ACC112 (cell line): ENCODE results near the gene PTX4.

Experiments used
- H2AFZ ChIP-seq: fragments of 200-600 bp; sonication (generic); one replicate; pipeline ENCODE4 v1.6.0; 2017; ENCODE audit warnings: antibody characterized with exemption, low read length; ENCODE audit not compliant: unreplicated experiment
- H3K27ac ChIP-seq: fragments of 200-600 bp; sonication (generic); 2 replicates; pipeline ENCODE4 v1.5.1; 2014; ENCODE audit warnings: low read depth, mild to moderate bottlenecking, antibody characterized with exemption, low read length, moderate library complexity
- H3K27me3 ChIP-seq: fragments of 200-600 bp; sonication (generic); 2 replicates; pipeline ENCODE4 v1.6.1; 2014; ENCODE audit warnings: mild to moderate bottlenecking, antibody characterized with exemption, low read length, moderate library complexity, mixed read lengths; ENCODE audit not compliant: insufficient read depth
- H3K36me3 ChIP-seq: fragments of 200-600 bp; sonication (generic); 2 replicates; pipeline ENCODE4 v1.6.1; 2016; ENCODE audit warnings: mild to moderate bottlenecking, antibody characterized with exemption, low read length, moderate library complexity, mixed read lengths; ENCODE audit not compliant: insufficient read depth
- H3K4me1 ChIP-seq: fragments of 200-600 bp; sonication (generic); one replicate; pipeline ENCODE4 v1.6.1; 2016; ENCODE audit warnings: low read length, mixed read lengths; ENCODE audit not compliant: insufficient read depth, unreplicated experiment, control insufficient read depth
- H3K4me3 ChIP-seq: fragments of 200-600 bp; sonication (generic); 2 replicates; pipeline ENCODE4 v1.5.1; 2014; ENCODE audit warnings: mild to moderate bottlenecking, low read depth, low read length
- H3K79me2 ChIP-seq: fragments of 200-600 bp; sonication (generic); one replicate; pipeline ENCODE4 v1.6.0; 2016; ENCODE audit warnings: low read length; ENCODE audit not compliant: control insufficient read depth, unreplicated experiment, insufficient read depth

Gene PTX4

DNA sequence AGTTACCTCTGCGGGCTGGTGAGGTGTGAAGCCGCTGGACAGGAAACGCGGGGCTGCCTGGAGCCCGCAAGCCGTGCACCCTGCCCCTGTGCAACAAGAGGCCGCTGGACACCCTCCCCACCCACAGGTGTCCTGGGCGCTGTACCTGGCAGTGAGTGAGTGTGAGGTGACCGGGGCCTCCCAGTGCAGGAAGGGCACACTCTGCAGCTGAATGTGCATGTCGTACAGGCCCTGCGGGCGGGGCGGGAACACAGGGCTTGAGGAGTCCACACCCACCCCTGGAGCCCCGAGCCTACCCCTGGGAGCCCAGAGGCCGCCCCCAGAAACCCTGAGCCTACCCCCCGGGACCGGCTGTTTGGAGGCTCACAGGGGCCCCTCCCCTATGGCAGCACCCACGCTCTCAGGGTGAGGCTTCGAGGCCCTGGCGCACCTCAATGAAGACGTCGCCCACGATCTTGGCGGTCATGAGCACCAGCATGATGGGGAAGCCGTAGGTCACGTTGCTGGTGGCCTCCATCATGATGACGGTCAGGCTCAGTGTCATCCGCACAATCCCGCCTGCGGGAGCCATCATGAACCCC is 40.1 kb downstream of the PTX4 start:
- Histone ChIP-seq H2AFZ (no peak overlapping the region), H3K27ac (no peak overlapping the region), H3K4me3 (no peak overlapping the region), H3K4me1 (no peaks in the 10 kb centered on the region), H3K27me3 (no peaks in the 10 kb centered on the region), H3K79me2 (no peaks in the 10 kb centered on the region), H3K36me3 (peaks cover 9% of the 10 kb centered on the region; the same call in 1 of the 2 replicates)

DNA sequence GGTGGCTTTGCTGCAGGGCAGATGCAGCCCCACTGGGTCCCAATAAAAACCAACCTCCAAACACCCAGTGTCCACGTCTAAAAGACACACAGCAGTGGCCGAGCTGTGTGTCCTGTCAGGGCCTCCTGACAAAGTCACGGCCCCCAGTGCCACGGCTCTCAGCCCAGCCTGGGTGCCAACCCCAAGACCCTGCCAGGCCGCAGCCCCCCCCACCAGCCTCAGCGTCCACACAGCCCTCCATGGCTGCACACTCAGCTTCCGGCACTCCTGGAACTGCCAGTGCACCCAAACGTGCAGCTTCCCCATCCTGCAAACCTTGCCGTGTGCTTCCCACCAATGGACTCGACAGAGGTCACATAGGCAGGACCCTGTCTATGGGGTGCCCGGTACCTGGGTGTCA is 40.8 kb downstream of the PTX4 start:
- H3K36me3 ChIP-seq, result peaks cover 7% of the 10 kb centered on the region; the same call in 1 of the 2 replicates
- no peaks in the 10 kb centered on the region for H3K27me3 ChIP-seq
- H3K4me1 ChIP-seq, result no peaks in the 10 kb centered on the region
- no peak overlapping the region for H3K27ac ChIP-seq
- no peaks in the 10 kb centered on the region for H3K79me2 ChIP-seq
- H3K4me3 ChIP-seq, result no peak overlapping the region
- H2AFZ ChIP-seq, result no peak overlapping the region

DNA sequence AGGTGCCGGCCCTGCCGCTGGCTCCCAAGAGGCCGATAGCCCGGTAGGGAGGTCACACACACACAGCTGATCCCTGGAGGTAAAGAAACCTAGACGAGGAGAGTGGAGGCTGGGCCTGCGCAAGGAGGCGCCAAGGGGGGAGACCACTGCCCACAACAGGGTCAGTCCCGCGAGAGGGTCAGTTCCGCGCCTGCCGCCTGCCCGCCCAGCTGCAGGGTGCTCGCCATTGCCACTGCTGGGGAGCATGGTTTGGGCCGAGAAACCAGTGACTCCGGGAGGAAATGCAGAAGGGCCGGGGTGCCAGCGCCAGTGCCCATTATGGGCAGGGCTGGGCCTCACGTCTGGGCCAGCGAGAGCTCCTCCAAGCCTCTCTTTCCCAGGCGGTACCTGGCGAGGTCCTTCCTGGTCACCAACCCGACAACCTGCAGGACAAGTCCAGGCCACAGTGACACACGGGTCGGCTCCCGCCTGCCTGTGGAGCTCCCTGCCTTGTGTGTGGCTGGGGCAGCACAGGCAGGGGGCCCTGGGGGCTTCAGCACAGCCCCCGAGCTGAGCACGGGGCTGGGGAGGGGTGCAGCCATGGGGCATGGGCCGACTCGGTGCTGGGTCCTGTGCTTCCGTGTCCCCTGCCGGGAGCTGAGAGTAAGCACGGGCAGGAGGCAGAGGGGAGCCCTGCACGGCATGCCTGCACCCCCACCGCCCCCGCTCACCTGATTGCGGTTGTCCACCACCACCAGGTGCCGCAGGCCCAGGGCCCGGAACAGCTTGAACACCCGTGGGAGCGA is 42.3 kb downstream of the PTX4 start:
- Histone ChIP-seq H3K27me3 (no peaks in the 10 kb centered on the region), H3K27ac (no peak overlapping the region), H3K4me1 (no peaks in the 10 kb centered on the region), H3K36me3 (peaks cover 5% of the 10 kb centered on the region; the same call in 1 of the 2 replicates), H3K4me3 (no peak overlapping the region), H3K79me2 (no peaks in the 10 kb centered on the region), H2AFZ (no peak overlapping the region)

DNA sequence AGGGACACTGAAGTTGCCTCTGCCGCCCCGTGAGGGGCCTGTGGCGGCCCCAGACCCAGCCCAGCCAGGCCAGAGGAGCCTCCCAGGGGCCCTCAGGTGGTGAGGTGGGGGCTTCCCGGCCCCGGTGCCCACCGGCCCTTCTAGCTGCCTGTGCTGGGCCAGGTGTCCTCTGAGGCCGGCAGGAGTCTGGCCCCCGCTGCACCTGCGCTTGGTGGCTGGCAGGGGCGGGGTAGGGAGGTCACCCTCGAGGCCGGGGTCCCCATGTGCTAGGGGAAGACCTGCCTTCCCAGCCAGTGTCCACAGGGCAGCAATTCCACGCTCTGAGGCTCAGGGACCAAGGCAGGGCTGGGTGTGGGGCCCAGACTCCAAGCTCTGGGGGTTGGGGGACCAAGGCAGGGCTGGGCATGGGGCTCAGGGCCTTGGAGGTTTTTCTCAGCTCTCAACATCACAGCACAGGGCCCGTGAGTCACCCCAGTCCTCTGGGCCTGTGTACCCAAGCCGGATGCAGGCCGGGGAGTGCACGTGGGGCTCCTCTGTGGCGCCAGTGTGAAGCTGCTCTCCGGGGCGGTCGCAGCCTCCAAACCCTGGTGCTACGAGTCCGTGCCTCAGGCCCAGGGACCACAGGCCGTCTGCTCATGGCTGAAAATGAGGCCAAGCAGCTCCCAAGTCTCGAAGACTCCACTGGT is 43.1 kb downstream of the PTX4 start:
- H2AFZ ChIP-seq, result no peak overlapping the region
- H3K4me1 ChIP-seq, result no peaks in the 10 kb centered on the region
- no peaks in the 10 kb centered on the region for H3K79me2 ChIP-seq
- H3K27me3 ChIP-seq, result no peaks in the 10 kb centered on the region
- no peak overlapping the region for H3K4me3 ChIP-seq
- H3K27ac ChIP-seq, result no peak overlapping the region
- peaks cover 3% of the 10 kb centered on the region; the same call in 1 of the 2 replicates for H3K36me3 ChIP-seq

DNA sequence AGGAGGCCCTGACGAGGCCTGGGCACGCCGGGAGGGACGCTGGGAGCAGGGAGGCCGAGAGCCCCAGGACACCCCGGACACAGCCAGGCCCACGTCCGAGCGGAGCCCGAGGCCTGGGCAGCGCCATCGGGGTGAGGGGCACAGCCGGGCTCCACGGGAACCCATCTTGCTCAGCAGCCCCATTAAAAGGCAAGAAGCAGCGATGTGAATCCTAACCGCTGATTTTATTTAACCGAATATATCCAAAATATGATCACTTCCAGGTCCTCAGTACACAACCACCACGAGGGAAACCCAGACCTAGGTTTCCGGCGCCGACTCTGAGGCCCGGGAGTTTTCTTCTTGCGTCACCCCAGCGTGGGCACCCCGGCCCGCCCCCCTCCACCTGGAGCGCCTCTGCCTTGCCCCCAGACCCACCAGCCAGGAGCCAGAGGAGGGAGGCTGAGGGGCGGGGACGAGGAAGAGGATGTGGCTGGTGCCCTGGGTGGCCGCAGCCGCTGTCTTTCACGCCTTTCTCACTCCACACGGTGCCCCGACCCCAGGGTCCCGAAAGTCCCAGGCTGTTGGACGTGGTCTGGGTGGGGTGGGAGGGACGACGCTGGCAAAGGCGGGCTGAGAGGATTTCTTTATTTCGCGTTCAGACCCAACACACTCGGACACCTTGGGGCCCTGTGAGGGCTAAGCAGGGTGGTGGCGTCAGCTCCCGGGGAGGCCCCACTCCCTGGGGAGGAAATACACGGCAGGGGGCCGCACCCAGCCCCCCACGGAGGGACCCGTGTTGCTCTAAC is 43.8 kb downstream of the PTX4 start:
- no peaks in the 10 kb centered on the region for H3K27me3 ChIP-seq
- no peak overlapping the region for H3K4me3 ChIP-seq
- no peak overlapping the region for H3K27ac ChIP-seq
- H3K36me3 ChIP-seq, result peaks cover 3% of the 10 kb centered on the region; the same call in 1 of the 2 replicates
- no peak overlapping the region for H2AFZ ChIP-seq
- H3K79me2 ChIP-seq, result no peaks in the 10 kb centered on the region
- H3K4me1 ChIP-seq, result no peaks in the 10 kb centered on the region

DNA sequence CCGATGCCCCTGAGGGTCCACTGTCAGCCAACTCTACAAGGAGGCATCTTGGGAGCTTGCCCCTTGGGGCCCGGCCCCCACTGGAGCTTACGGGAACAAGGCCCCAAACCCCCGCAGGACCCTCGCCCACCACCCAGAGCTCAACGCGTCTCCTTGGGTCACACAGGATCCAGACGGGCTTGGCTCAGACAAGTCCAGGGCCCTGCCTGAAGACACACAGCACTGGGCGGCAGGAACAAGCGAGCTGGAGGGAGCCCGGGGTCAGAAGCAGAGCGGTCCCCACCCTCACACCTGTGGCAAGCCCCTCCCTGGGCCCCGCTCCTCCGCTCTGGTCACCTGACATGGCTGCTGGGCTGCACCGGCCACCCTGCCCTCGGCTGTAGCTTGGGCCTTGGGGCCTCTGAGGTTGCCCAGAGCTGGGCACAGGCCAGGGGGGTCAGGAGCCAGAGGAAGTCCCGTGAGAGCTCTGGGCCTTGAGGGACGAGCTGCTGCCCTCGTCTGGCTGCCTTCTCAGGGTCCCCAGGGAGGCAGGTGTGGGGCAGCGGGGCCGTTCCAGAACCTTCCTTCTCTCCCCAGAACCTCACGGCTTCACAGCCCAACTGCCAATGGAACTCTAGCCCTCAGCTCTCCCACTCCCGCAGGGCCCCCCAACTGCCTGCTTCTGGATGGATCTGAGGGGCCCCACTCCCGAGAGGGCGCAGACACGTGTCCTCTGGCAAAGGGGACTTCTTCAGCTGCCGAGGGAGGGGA is 44.6 kb downstream of the PTX4 start, which contains the start of gene CCDC154:
TSS of gene CCDC154 (minus strand) at position 577 of the 750 bp plus-strand sequence. CDS start at position 343, 234 bp downstream.
- H3K4me3 ChIP-seq, result no peak within 1 kb of the TSS
- no peak within 1 kb of the TSS for H3K27ac ChIP-seq
- peaks cover 3% of the 10 kb centered on the region; the same call in 1 of the 2 replicates for H3K36me3 ChIP-seq
- H3K27me3 ChIP-seq, result no peaks in the 10 kb centered on the region
- H3K79me2 ChIP-seq, result no peaks in the 10 kb centered on the region
- no peak within 1 kb of the TSS for H2AFZ ChIP-seq
- no peaks in the 10 kb centered on the region for H3K4me1 ChIP-seq

DNA sequence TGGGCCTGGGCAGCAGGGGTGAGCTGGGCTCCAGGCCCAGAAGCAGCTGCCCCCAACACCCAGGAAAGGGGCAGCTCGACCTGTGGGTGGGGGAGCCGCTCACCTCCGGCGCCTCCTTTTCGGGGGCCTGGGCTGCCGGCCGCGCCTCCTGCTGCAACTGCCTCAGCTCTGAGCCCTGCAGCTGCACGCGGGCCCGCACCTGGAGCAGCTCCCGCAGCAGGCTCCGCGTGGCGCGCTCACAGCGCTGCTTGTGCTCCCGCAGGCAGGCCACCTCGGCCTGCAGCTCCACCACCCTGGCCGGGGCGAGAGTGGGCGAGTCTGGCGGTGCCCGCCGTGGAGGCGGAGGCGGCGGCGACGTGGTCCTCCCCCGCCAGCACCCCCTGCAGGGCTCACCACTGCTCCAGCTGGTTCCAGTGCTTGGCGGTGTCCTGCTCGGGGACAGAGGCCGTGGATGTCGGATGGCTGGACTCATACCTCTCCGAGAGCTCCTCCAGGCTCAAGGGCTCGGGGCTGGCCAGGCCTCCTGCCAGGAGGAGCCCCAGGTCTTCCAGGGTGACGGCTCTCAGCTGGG is 45.3 kb downstream of the PTX4 start:
- Histone ChIP-seq H2AFZ (no peak overlapping the region), H3K27ac (no peak overlapping the region), H3K36me3 (no peaks in the 10 kb centered on the region), H3K4me1 (no peaks in the 10 kb centered on the region), H3K79me2 (no peaks in the 10 kb centered on the region), H3K27me3 (no peaks in the 10 kb centered on the region), H3K4me3 (no peak overlapping the region)

DNA sequence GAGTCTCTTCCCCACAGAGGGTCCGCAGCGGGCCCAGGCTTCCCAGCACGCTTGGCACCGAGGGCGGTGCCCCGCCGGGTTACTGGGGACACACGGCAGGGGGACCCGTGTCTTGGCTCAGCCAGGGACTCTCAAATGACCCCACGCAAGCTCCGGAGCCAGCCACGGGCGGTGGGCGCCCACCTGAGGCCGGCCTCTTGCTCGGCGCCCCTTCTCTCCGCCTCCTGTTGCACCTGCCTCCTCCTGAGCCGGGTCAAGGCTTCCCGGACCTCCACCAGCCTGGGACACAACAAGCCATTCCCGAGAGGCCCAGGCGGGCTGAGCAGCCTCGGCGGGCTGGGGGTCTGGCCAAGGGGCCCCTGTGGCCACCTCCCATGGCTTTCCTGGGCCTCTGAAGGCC is 46.0 kb downstream of the PTX4 start:
- no peak overlapping the region for H2AFZ ChIP-seq
- no peaks in the 10 kb centered on the region for H3K79me2 ChIP-seq
- no peaks in the 10 kb centered on the region for H3K27me3 ChIP-seq
- no peak overlapping the region for H3K27ac ChIP-seq
- no peaks in the 10 kb centered on the region for H3K4me1 ChIP-seq
- H3K4me3 ChIP-seq, result no peak overlapping the region
- no peaks in the 10 kb centered on the region for H3K36me3 ChIP-seq

DNA sequence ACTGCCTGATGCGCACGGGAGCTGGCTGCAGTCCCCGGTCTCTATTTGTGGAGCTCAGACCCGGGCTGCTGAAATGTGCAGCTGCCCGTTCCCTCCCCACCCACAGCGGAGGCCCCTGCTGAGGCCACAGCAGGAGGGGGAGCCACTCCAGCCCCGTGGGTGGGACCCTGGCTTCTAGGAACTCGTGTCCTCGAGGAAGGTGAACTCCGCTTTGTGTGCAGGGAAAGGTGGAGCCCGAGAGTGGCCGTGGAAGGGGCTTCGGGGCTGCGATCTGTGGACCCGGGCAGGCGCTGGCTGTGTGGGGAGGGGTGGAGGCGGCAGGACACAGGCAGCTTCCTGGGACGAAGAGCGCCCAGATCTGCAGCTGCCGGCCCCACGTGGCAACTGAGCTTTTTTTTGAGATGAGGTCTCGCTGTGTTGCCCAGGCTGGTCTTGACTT is 47.3 kb downstream of the PTX4 start:
- no peak overlapping the region for H3K27ac ChIP-seq
- no peaks in the 10 kb centered on the region for H3K36me3 ChIP-seq
- H2AFZ ChIP-seq, result no peak overlapping the region
- H3K4me3 ChIP-seq, result no peak overlapping the region
- no peaks in the 10 kb centered on the region for H3K79me2 ChIP-seq
- H3K27me3 ChIP-seq, result no peaks in the 10 kb centered on the region
- H3K4me1 ChIP-seq, result no peaks in the 10 kb centered on the region
